ENCODE measurements around the gene TTPAL. TPM values are rescaled to one million over a fixed set of nuclear protein-coding genes. Genes with fewer than 3 reads are reported as not detected.

TTPAL gene
- total RNA-seq, 2 donors from 2014 or later: 7.3 to 17.6 TPM

DNA sequence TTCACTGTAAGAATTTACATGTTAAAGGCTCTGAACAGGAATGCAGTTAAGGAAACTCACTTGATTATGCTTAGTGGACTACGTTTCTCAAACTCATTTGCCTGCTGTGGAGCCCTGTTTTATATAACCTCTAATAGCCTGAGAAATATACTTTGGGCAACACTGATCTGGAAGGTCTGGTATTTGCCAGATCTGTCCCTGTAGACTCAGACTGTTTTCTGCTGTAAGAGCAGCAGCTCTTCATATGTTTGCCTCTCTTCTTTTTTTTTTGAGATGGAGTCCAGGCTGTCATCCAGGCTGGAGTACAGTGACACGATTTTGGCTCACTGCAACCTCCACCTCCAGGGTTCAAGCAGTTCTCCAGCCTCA is 10.1 kb downstream of the TTPAL start:
- Histone ChIP-seq H3K9me3 (no peaks in the 10 kb centered on the region), H3K36me3 (peaks cover 33% of the 10 kb centered on the region), H3K4me1 (ENCODE audit: control insufficient read depth in 1 of 2, low read depth in 2 of 2) (no peaks in the 10 kb centered on the region), H3K27me3 (replicated peaks; ENCODE audit: insufficient read depth) (no peaks in the 10 kb centered on the region), H3K4me3 (no peak overlapping the region), H3K27ac (no peak overlapping the region)
- TF ChIP-seq CTCF (IDR thresholded peaks at IDR 0.05): no peak
- no peak for ATAC-seq (ENCODE audit: insufficient number of reproducible peaks, low FRiP score, low read depth)
- no peak for DNase-seq (ENCODE audit: low spot score)

DNA sequence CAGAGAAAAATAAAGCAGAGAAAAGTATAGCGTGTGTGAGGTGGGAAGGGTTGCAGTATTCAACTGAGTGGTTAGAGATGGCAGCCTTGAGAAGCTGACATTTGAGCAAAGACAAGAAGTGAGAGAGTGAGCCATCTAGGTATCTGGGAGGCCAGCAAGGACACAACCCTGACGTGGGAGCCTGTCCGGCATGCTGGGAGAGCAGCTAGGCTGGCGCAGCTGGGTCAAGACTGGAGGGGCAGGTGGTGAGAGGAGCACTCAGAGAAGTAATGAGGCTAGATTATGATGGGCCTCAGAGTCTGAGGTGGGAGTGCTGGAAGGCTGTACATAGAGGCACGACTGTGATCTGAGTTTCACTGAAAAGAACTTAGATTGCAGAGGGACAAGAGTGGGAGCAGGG is 12.9 kb downstream of the TTPAL start:
- ATAC-seq (ENCODE audit: insufficient number of reproducible peaks, low FRiP score, low read depth) (no peak), DNase-seq (ENCODE audit: low spot score) (no peak)
- Histone ChIP-seq H3K4me3 (no peak overlapping the region), H3K4me1 (ENCODE audit: control insufficient read depth in 1 of 2, low read depth in 2 of 2) (peaks cover 6 to 9% of the 10 kb centered on the region in 2 donors), H3K9me3 (no peaks in the 10 kb centered on the region), H3K27ac (no peak overlapping the region), H3K36me3 (peaks cover 28% of the 10 kb centered on the region), H3K27me3 (replicated peaks; ENCODE audit: insufficient read depth) (no peaks in the 10 kb centered on the region)
- no peak for TF ChIP-seq CTCF (IDR thresholded peaks at IDR 0.05)

DNA sequence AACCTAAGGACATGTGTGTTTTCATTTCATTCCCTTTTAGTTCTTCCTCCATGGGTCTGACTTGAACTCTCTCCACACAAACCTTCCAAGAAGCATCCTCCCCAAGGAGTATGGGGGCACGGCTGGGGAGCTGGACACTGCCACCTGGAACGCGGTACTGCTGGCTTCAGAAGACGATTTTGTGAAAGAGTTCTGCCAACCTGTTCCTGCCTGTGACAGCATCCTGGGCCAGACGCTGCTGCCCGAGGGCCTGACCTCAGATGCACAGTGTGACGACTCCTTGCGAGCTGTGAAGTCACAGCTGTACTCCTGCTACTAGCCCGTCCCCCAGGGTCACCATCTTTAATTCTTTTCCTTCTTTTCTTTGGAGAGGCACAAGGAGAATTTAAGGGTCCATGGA is 13.5 kb downstream of the TTPAL start:
- DNase-seq (ENCODE audit: low spot score): no peak
- Histone ChIP-seq H3K4me3 (no peak overlapping the region), H3K27me3 (replicated peaks; ENCODE audit: insufficient read depth) (no peaks in the 10 kb centered on the region), H3K36me3 (peaks cover 29% of the 10 kb centered on the region), H3K4me1 (ENCODE audit: control insufficient read depth in 1 of 2, low read depth in 2 of 2) (peaks cover 11 to 13% of the 10 kb centered on the region in 2 donors), H3K27ac (no peak overlapping the region), H3K9me3 (no peaks in the 10 kb centered on the region)
- ATAC-seq (ENCODE audit: insufficient number of reproducible peaks, low FRiP score, low read depth): no peak
- TF ChIP-seq CTCF (IDR thresholded peaks at IDR 0.05): no peak

GRCh38 chr20:44489931-44490330 is 14.3 kb downstream of the TTPAL start:
- no peaks in the 10 kb centered on the region for H3K27me3 ChIP-seq (replicated peaks; ENCODE audit: insufficient read depth)
- peaks cover 17 to 20% of the 10 kb centered on the region in 2 donors for H3K4me1 ChIP-seq (ENCODE audit: control insufficient read depth in 1 of 2, low read depth in 2 of 2)
- DNase-seq (ENCODE audit: low spot score) (no peak), ATAC-seq (ENCODE audit: insufficient number of reproducible peaks, low FRiP score, low read depth) (no peak)
- peaks cover 28% of the 10 kb centered on the region for H3K36me3 ChIP-seq
- H3K9me3 ChIP-seq: no peaks in the 10 kb centered on the region
- no peak overlapping the region for H3K27ac ChIP-seq
- no peak for TF ChIP-seq CTCF (IDR thresholded peaks at IDR 0.05)
- no peak overlapping the region for H3K4me3 ChIP-seq

GRCh38 chr20:44491635-44492395 is 16.1 kb downstream of the TTPAL start:
- Histone ChIP-seq H3K9me3 (no peaks in the 10 kb centered on the region), H3K4me1 (ENCODE audit: control insufficient read depth in 1 of 2, low read depth in 2 of 2) (peaks cover 24 to 26% of the 10 kb centered on the region in 2 donors), H3K36me3 (peaks cover 40% of the 10 kb centered on the region), H3K27me3 (replicated peaks; ENCODE audit: insufficient read depth) (no peaks in the 10 kb centered on the region), H3K4me3 (no peak overlapping the region), H3K27ac (peak overlapping the region; percentile 18 to 52)
- ATAC-seq (ENCODE audit: insufficient number of reproducible peaks, low FRiP score, low read depth) (no peak), DNase-seq (ENCODE audit: low spot score) (no peak)
- TF ChIP-seq CTCF (IDR thresholded peaks at IDR 0.05): no peak

Measured in thoracic aorta (tissue), 2 donors.